Measurements from ENCODE around the gene PHF19.

The PHF19 gene

GRCh38 chr9:120867676-120868338 lies 9.2 kb downstream of the PHF19 start:
- no peak for DNase-seq (ENCODE audit: low read depth)
- no peak overlapping the region for H3K4me3 ChIP-seq (ENCODE audit: control insufficient read depth, low read depth, low read length)

GRCh38 chr9:120866651-120867050 lies 10.3 kb downstream of the PHF19 start:
- no peak for DNase-seq (ENCODE audit: low read depth)
- H3K4me3 ChIP-seq (ENCODE audit: control insufficient read depth, low read depth, low read length): no peak overlapping the region
- TF ChIP-seq, protein P1, sequence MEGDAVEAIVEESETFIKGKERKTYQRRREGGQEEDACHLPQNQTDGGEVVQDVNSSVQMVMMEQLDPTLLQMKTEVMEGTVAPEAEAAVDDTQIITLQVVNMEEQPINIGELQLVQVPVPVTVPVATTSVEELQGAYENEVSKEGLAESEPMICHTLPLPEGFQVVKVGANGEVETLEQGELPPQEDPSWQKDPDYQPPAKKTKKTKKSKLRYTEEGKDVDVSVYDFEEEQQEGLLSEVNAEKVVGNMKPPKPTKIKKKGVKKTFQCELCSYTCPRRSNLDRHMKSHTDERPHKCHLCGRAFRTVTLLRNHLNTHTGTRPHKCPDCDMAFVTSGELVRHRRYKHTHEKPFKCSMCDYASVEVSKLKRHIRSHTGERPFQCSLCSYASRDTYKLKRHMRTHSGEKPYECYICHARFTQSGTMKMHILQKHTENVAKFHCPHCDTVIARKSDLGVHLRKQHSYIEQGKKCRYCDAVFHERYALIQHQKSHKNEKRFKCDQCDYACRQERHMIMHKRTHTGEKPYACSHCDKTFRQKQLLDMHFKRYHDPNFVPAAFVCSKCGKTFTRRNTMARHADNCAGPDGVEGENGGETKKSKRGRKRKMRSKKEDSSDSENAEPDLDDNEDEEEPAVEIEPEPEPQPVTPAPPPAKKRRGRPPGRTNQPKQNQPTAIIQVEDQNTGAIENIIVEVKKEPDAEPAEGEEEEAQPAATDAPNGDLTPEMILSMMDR (conservative IDR thresholded peaks at IDR 0.05; ENCODE audit: control insufficient read depth, insufficient read depth, low read depth, low read length): no peak

More at GRCh38 chr9:120867676-120868338, 9.2 kb downstream of the PHF19 start:
- TF ChIP-seq, protein P1 (conservative IDR thresholded peaks at IDR 0.05; ENCODE audit: control insufficient read depth, insufficient read depth, low read depth, low read length): no peak

DNA sequence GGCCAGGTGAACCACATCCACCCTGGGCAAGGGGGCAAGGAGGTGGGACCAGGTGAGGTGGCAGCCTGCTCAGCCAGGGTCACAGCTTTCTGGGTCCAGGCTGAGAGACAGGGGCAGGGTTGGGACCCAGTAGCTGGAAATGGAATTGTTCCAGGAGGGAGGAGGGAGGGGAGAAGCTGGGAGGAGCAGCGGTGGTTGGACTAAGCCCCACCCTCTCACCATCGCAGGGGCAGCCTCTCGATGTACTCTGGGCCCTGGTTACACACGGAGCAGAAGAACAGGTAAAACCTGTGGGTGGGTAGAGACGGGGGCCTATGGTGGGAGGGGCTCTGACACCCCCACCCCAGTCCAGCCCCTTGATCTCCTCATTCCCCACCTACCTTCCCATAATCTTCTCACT lies 11.2 kb downstream of the PHF19 start:
- DNase-seq (ENCODE audit: low read depth): no peak
- TF ChIP-seq, protein P1 (conservative IDR thresholded peaks at IDR 0.05; ENCODE audit: control insufficient read depth, insufficient read depth, low read depth, low read length): no peak
- H3K4me3 ChIP-seq (ENCODE audit: control insufficient read depth, low read depth, low read length): no peak overlapping the region

GRCh38 chr9:120865176-120865575 lies 11.8 kb downstream of the PHF19 start:
- TF ChIP-seq, protein P1 (conservative IDR thresholded peaks at IDR 0.05; ENCODE audit: control insufficient read depth, insufficient read depth, low read depth, low read length): no peak
- no peak overlapping the region for H3K4me3 ChIP-seq (ENCODE audit: control insufficient read depth, low read depth, low read length)
- no peak for DNase-seq (ENCODE audit: low read depth)

- no peak overlapping the region for H3K4me3 ChIP-seq (ENCODE audit: control insufficient read depth, low read depth, low read length)
- TF ChIP-seq, protein P1 (conservative IDR thresholded peaks at IDR 0.05; ENCODE audit: control insufficient read depth, insufficient read depth, low read depth, low read length): no peak
- no peak for DNase-seq (ENCODE audit: low read depth)
These were observed 12.3 kb downstream of the PHF19 start for GRCh38 chr9:120864719-120865118.

DNA sequence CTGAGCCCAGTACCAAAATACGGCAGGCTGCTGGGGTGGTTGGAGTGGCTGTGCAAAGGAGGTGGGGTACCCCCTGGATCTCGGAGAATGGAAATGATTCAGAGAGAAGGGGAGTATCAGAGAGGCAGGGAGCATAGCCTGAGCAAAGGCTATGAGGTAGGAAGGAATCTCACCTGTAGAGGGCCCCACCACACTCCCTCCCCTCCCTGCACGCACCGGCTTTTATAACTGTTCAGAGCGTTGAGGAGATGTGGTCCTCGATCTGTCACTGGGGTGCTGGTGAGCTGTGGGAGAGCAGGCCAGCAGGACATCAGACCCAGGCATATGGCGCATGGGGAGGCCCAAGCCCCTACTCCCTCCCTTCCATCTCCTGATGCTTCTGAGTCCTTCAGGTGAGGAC lies 13.2 kb downstream of the PHF19 start:
- no peak overlapping the region for H3K4me3 ChIP-seq (ENCODE audit: control insufficient read depth, low read depth, low read length)
- no peak for DNase-seq (ENCODE audit: low read depth)
- TF ChIP-seq, protein P1 (conservative IDR thresholded peaks at IDR 0.05; ENCODE audit: control insufficient read depth, insufficient read depth, low read depth, low read length): no peak

Data from fibroblast of mammary gland (primary cell).